Activated CD4-positive, alpha-beta T cell treated with anti-CD3 and anti-CD28 coated beads, Interleukin-2, amount 50 U/mL, for 24 hours (primary cell): ENCODE data around the gene SHLD3.
"Not testable (repeated sequence)": the region's sequence is repeated elsewhere in the genome, so short reads cannot be mapped to it uniquely, and the experiment has no call there.

Experiments used
- DNase-seq, 2 donors: peaks; one replicate each; pipeline ENCODE4 v3.0.0-alpha.2; 2020; ENCODE audit warnings: low read depth in 1 of 2, low spot score in 1 of 2

The SHLD3 gene

GRCh38 chr5:65676056-65676455 is 51.2 kb downstream of the SHLD3 start:
- DNase-seq = not testable (repeated sequence)
